HEK293T (cell line): ENCODE data around the gene UGGT1.

Experiments
- CTCF ChIA-PET: fragments of 350-600 bp; formaldehyde crosslinking; extraction: SDS; loops from one replicate; lab custom pipeline; 2021; ENCODE audit warnings: antibody characterized with exemption, inconsistent platforms; lab: Yijun Ruan, JAX
- POLR2A ChIA-PET: fragments of 350-600 bp; formaldehyde crosslinking; extraction: SDS; loops from one replicate; lab custom pipeline; 2020; ENCODE audit warnings: antibody characterized with exemption, inconsistent platforms; lab: Yijun Ruan, JAX
- DNase-seq: peaks from one replicate; pipeline ENCODE4 v3.0.0; 2012; ENCODE audit warnings: mixed read lengths; ENCODE audit errors: extremely low spot score
- ARNT ChIP-seq: fragments of 450-650 bp; IDR thresholded peaks from 2 replicates; pipeline ENCODE4 v1.6.1; 2017; ENCODE audit warnings: mild to moderate bottlenecking
- BHLHE40 ChIP-seq: fragments of 450-650 bp; IDR thresholded peaks from 2 replicates; pipeline ENCODE4 v1.6.1; 2016; ENCODE audit warnings: mild to moderate bottlenecking, moderate library complexity, borderline replicate concordance
- CTBP1 ChIP-seq: fragments of 450-650 bp; IDR thresholded peaks from 2 replicates; pipeline ENCODE4 v1.6.1; 2016; ENCODE audit warnings: borderline replicate concordance
- ELF4 ChIP-seq: fragments of 450-650 bp; IDR thresholded peaks from 2 replicates; pipeline ENCODE4 v1.6.1; 2017; ENCODE audit warnings: antibody characterized with exemption
- FOXA1 ChIP-seq: fragments of 450-650 bp; IDR thresholded peaks from 2 replicates; pipeline ENCODE4 v1.6.1; 2016; ENCODE audit warnings: mild to moderate bottlenecking
- FOXK2 ChIP-seq: fragments of 450-650 bp; IDR thresholded peaks from 2 replicates; pipeline ENCODE4 v1.6.1; 2016; ENCODE audit warnings: mild to moderate bottlenecking
- FOXM1 ChIP-seq: fragments of 450-650 bp; IDR thresholded peaks from 2 replicates; pipeline ENCODE4 v1.6.1; 2017; ENCODE audit warnings: mild to moderate bottlenecking, borderline replicate concordance
- HDGF ChIP-seq: fragments of 450-650 bp; IDR thresholded peaks from 2 replicates; pipeline ENCODE4 v1.6.1; 2017; ENCODE audit warnings: antibody characterized with exemption, borderline replicate concordance
- L3MBTL2 ChIP-seq: fragments of 450-650 bp; conservative IDR thresholded peaks from 2 replicates; pipeline ENCODE4 v1.6.1; 2016; ENCODE audit warnings: mild to moderate bottlenecking
- LEF1 ChIP-seq: fragments of 450-650 bp; IDR thresholded peaks from 2 replicates; pipeline ENCODE4 v1.6.1; 2017; ENCODE audit warnings: mild to moderate bottlenecking, borderline replicate concordance
- NFRKB ChIP-seq: fragments of 450-650 bp; IDR thresholded peaks from 2 replicates; pipeline ENCODE4 v1.6.1; 2016; ENCODE audit warnings: mild to moderate bottlenecking, moderate library complexity
- PKNOX1 ChIP-seq: fragments of 450-650 bp; IDR thresholded peaks from 2 replicates; pipeline ENCODE4 v1.6.1; 2016
- SP1 ChIP-seq: fragments of 450-650 bp; IDR thresholded peaks from 2 replicates; pipeline ENCODE4 v1.6.1; 2017
- SUZ12 ChIP-seq: fragments of 450-650 bp; IDR thresholded peaks from 2 replicates; pipeline ENCODE4 v1.6.1; 2016; ENCODE audit warnings: mild to moderate bottlenecking
- TARDBP ChIP-seq: fragments of 450-650 bp; IDR thresholded peaks from 2 replicates; pipeline ENCODE4 v1.6.1; 2016
- ZNF384 ChIP-seq: fragments of 450-650 bp; IDR thresholded peaks from 2 replicates; pipeline ENCODE4 v1.6.1; 2016

The UGGT1 gene

GRCh38 chr2:128090945-128091725 is at the start of gene UGGT1:
TSS of gene UGGT1 (plus strand) at chr2:128091200. CDS start at chr2:128091358, 158 bp downstream.
- DNase-seq = peak; percentile 94
- TF ChIP-seq NFRKB (no peak), ELF4 (peak; percentile 98), BHLHE40 (no peak), HDGF (0 out of 2 replicates have a peak, but pooled peaks have one; percentile 35), L3MBTL2 (peak; percentile 92)
- ChIA-PET POLR2A (interaction anchor here (0.9 to 2.4 kb wide), 11 partner anchors 9 to 63 kb away, joined by 3 to 20 read pairs (median 4); partner anchors contain the start of gene SAP130), CTCF (interaction anchor here (0.6 to 1.7 kb wide), 5 partner anchors 8 to 28 kb away, joined by 3 to 5 read pairs (median 4); no protein-coding TSS in a partner anchor)

- ChIA-PET CTCF (no interaction called here), POLR2A (no interaction called here)
Measured at GRCh38 chr2:128041561-128041960, 49.4 kb upstream of the UGGT1 start.

GRCh38 chr2:128043041-128043440 is 48.0 kb upstream of the UGGT1 start:
- POLR2A ChIA-PET = no interaction called here
- no peak for DNase-seq
- CTCF ChIA-PET = no interaction called here
- TF ChIP-seq NFRKB = no peak
- no peak for TF ChIP-seq HDGF
- no peak for TF ChIP-seq L3MBTL2
- TF ChIP-seq ARNT = no peak
- TF ChIP-seq PKNOX1 = no peak
- no peak for TF ChIP-seq BHLHE40
- no peak for TF ChIP-seq SP1
- TF ChIP-seq FOXK2 = no peak
- TF ChIP-seq ELF4 = no peak
- TF ChIP-seq FOXM1 = no peak
- no peak for TF ChIP-seq CTBP1
- no peak for TF ChIP-seq ZNF384
- TF ChIP-seq TARDBP = no peak
- no peak for TF ChIP-seq SUZ12

More at GRCh38 chr2:128041561-128041960, 49.4 kb upstream of the UGGT1 start:
- TF ChIP-seq ELF4 (no peak), FOXA1 (no peak), FOXK2 (no peak), BHLHE40 (no peak), ARNT (no peak), L3MBTL2 (no peak), FOXM1 (no peak), NFRKB (no peak), HDGF (no peak), LEF1 (no peak), SUZ12 (no peak), ZNF384 (no peak), SP1 (no peak), PKNOX1 (no peak)
- no peak for DNase-seq

GRCh38 chr2:128053331-128053730 is 37.7 kb upstream of the UGGT1 start:
- CTCF ChIA-PET = interaction anchor here (1.5 kb wide), 1 partner anchor 10 kb away, joined by 5 read pairs; no protein-coding TSS in a partner anchor
- POLR2A ChIA-PET = no interaction called here
- TF ChIP-seq BHLHE40 (no peak), LEF1 (no peak), TARDBP (no peak), HDGF (no peak), FOXA1 (no peak), ARNT (no peak), L3MBTL2 (no peak), FOXM1 (no peak)
- no peak for DNase-seq

GRCh38 chr2:128054104-128054885 is 36.7 kb upstream of the UGGT1 start:
- no peak for DNase-seq
- CTCF ChIA-PET = interaction anchor here (0.6 to 1.5 kb wide), 2 partner anchors 9 to 95 kb away, joined by 3 to 5 read pairs; no protein-coding TSS in a partner anchor
- TF ChIP-seq HDGF (no peak), TARDBP (no peak), SUZ12 (no peak), ZNF384 (no peak), LEF1 (no peak), FOXK2 (no peak), FOXM1 (no peak), ELF4 (no peak), PKNOX1 (no peak), CTBP1 (no peak), SP1 (no peak), BHLHE40 (no peak), ARNT (no peak), FOXA1 (no peak), L3MBTL2 (no peak), NFRKB (no peak)
- POLR2A ChIA-PET = no interaction called here
